NT2/D1 (cell line): Measurements from ENCODE around the gene ZC3H7B.
"Not testable (repeated sequence)": the region's sequence is repeated elsewhere in the genome, so short reads cannot be mapped to it uniquely, and the experiment has no call there.

Experiments used
- DNase-seq: peaks from one replicate; pipeline ENCODE4 v3.0.0-alpha.2; 2011; ENCODE audit warnings: low read depth, low spot score
- H3K27me3 ChIP-seq: 2 replicates; pipeline ENCODE4 v1.6.0; 2011; ENCODE audit warnings: mild to moderate bottlenecking; ENCODE audit not compliant: insufficient read length, insufficient read depth
- H3K36me3 ChIP-seq: 2 replicates; pipeline ENCODE4 v1.6.1; 2011; ENCODE audit warnings: mild to moderate bottlenecking, low read length, mixed read lengths; ENCODE audit not compliant: insufficient read depth, insufficient read length
- H3K4me1 ChIP-seq: 2 replicates; pipeline ENCODE4 v1.5.1; 2011; ENCODE audit not compliant: insufficient read depth, insufficient read length
- H3K4me3 ChIP-seq: 2 replicates; pipeline ENCODE4 v1.5.1; 2011; ENCODE audit warnings: low read depth; ENCODE audit not compliant: insufficient read length
- H3K9ac ChIP-seq: 2 replicates; pipeline ENCODE4 v1.6.0; 2011; ENCODE audit warnings: low read depth; ENCODE audit not compliant: insufficient read length
- H3K9me3 ChIP-seq: 2 replicates; pipeline ENCODE4 v1.5.1; 2011; ENCODE audit warnings: mild to moderate bottlenecking, low read length; ENCODE audit not compliant: insufficient read depth
- SUZ12 ChIP-seq: IDR thresholded peaks from 2 replicates; pipeline ENCODE4 v1.6.1; 2011; ENCODE audit not compliant: insufficient read length, insufficient read depth; ENCODE audit errors: extremely low read depth
- YY1 ChIP-seq: IDR thresholded peaks from 2 replicates; pipeline ENCODE4 v1.6.1; 2011; ENCODE audit not compliant: insufficient read length, insufficient read depth
- ZNF274 ChIP-seq: IDR thresholded peaks from 2 replicates; pipeline ENCODE4 v1.6.1; 2011; ENCODE audit warnings: mild to moderate bottlenecking, low read depth, low read length

The ZC3H7B gene, protein sequence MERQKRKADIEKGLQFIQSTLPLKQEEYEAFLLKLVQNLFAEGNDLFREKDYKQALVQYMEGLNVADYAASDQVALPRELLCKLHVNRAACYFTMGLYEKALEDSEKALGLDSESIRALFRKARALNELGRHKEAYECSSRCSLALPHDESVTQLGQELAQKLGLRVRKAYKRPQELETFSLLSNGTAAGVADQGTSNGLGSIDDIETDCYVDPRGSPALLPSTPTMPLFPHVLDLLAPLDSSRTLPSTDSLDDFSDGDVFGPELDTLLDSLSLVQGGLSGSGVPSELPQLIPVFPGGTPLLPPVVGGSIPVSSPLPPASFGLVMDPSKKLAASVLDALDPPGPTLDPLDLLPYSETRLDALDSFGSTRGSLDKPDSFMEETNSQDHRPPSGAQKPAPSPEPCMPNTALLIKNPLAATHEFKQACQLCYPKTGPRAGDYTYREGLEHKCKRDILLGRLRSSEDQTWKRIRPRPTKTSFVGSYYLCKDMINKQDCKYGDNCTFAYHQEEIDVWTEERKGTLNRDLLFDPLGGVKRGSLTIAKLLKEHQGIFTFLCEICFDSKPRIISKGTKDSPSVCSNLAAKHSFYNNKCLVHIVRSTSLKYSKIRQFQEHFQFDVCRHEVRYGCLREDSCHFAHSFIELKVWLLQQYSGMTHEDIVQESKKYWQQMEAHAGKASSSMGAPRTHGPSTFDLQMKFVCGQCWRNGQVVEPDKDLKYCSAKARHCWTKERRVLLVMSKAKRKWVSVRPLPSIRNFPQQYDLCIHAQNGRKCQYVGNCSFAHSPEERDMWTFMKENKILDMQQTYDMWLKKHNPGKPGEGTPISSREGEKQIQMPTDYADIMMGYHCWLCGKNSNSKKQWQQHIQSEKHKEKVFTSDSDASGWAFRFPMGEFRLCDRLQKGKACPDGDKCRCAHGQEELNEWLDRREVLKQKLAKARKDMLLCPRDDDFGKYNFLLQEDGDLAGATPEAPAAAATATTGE

DNA sequence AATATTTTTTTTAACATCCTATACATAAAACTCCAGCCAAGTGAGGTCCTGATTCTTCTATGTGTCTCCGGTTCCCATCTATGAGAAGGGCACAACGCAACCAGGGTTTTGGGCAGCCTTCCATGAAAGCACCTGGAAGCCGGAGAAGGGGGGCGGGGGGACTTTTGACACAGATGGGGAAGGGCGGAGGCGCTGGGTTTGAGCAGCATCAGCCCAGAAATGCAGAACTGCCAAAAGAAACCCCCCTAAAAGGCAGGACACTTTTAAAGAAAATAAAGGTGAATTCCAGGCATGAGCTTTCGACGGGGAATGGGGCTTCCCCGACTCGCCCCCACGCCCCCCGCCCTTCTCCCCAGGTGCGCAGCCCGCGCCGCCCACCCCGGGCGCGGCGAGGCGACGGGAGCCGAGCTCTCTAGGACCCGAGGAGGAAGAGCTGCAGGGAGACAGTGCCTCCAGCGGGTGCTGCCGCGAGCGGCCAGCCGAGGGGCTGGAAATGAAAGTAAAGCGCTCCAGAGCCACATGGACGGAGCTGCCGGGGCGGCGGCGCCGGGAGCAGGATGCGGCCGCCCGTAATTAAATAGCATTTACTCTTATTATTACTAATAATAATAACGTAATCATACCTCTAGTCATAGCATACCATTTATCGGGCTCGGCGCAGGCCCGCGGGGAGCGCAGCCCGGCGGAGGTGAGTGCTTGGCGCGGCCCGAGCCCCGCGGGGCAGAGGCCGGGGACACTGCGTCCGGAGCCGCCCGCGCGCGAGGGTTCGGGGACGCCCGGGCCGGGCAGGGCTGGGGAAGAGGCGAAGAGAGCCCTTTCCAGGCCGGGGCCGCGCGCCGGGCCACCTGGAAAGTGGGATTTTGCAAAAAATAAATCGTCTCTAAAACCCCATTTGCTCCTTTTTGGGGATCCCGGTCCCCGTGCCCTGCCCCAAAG is at the start of gene ZC3H7B:
ZC3H7B (plus strand) TSS at position 441 of the 936 bp plus-strand sequence. CDS start 19,136 bp downstream, outside the sequence.
- H3K27me3 ChIP-seq, result no peaks in the 10 kb centered on the region
- peaks cover 2% of the 10 kb centered on the region for H3K4me1 ChIP-seq
- H3K4me3 ChIP-seq, result peak within 1 kb of the TSS; percentile 59
- TF ChIP-seq YY1 (no peak), SUZ12 (no peak), ZNF274 (no peak)
- H3K9ac ChIP-seq, result peak within 1 kb of the TSS; percentile 85
- H3K9me3 ChIP-seq, result no peaks in the 10 kb centered on the region
- DNase-seq, result peak; percentile 57
- peaks cover 6% of the 10 kb centered on the region for H3K36me3 ChIP-seq

DNA sequence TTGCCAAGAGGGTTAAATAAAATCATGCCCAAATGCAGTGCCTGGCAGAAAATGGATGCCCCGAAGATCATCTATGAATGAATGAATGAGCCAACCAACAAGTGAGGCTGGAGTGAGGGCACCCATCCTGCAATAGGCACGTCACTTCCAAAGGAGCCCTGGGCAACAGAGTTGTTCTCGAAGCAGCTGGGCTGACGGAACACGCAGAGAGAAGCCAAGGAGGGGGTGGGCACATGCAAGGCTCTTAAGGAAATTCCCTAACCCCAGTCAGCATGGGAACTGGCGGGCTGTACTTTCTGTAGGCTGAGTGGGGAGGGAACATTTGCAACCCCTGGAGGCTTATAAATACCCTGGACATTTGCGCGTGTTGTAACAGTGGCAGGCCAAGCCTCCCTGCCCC is 49.0 kb upstream of the ZC3H7B start:
- no peak for TF ChIP-seq ZNF274
- TF ChIP-seq YY1, result no peak
- no peak for TF ChIP-seq SUZ12
- H3K27me3 ChIP-seq, result no peaks in the 10 kb centered on the region
- peaks cover 91% of the 10 kb centered on the region for H3K36me3 ChIP-seq
- H3K9ac ChIP-seq, result no peak overlapping the region
- H3K9me3 ChIP-seq, result no peaks in the 10 kb centered on the region
- H3K4me1 ChIP-seq, result peaks cover 10% of the 10 kb centered on the region
- no peak for DNase-seq
- H3K4me3 ChIP-seq, result no peak overlapping the region

DNA sequence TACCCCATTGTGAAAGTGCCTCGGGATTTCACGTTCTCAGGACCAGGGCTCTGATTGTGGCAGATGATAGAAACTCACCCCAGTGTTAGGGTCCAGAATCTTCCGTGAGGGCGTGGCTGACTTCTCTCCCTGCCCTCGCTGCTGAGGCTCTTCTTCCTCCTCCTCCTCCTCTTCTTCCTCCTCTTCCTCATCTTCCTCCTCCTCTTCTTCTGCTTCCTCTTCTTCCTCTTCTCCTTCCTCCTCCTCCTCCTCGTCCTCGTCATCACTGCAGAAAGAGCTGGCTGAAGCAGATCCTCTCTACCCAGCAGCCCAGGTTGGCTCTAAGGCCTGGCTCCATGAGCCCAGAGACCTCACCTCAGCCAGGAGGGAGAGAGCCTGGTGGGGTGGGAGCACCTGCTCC is 47.1 kb upstream of the ZC3H7B start:
- no peaks in the 10 kb centered on the region for H3K9me3 ChIP-seq

DNA sequence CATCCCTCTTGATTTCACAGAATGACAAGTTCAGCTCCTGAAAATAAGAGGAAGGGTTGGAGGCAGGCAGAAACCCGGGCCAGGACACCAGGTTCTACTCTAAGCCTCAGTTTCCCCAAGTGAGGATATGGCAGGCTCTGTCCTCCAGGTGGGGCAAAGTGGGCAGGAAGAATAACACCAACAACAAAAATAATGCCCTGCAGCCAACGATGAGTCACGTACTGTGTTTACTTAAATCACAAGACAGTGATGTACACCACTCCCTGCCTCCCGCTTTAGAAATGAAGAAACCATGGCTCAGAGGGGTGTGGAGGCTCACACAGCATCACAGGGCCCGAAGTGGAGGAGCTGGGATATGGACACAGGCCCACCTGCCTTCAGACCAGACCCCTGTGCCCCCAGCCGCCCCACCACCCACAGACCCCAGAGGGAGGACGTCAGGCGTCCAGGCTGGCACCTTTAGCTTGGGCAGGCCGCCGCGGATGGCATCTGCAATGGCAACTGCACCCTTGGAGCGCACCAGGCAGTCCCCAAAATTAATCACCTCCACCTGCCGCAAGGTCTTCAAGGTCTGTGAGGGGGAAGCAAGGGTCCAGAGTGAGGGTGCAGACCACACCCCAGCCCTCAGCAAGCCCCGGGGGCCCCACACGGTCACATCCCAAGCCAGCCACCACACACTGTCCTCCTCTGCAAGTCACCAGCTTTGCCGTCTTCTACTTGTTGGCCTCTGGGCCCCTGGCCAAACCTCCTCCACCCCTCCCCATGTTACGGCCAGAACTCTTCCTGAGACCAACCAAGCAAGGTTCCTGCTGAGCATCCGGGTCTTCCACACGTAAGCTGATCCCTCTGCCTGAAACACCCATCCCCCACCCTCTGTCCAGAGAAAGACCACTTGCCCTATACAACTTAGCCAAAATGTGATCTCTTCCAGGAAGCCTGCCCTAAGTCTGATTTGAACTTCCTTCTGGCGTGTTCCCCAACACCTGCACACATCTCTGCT is 44.8 kb upstream of the ZC3H7B start:
- TF ChIP-seq SUZ12 (no peak), ZNF274 (no peak), YY1 (no peak)
- Histone ChIP-seq H3K9me3 (no peaks in the 10 kb centered on the region), H3K4me1 (peaks cover 10% of the 10 kb centered on the region), H3K4me3 (no peak overlapping the region), H3K9ac (no peak overlapping the region), H3K36me3 (peaks cover 88% of the 10 kb centered on the region), H3K27me3 (no peaks in the 10 kb centered on the region)
- DNase-seq, result no peak

More for the DNA sequence above, 47.1 kb upstream of the ZC3H7B start:
- H3K36me3 ChIP-seq, result peaks cover 90% of the 10 kb centered on the region
- H3K9ac ChIP-seq, result no peak overlapping the region
- no peak for DNase-seq
- no peaks in the 10 kb centered on the region for H3K27me3 ChIP-seq
- no peak overlapping the region for H3K4me3 ChIP-seq
- TF ChIP-seq ZNF274 (no peak), YY1 (no peak), SUZ12 (no peak)
- H3K4me1 ChIP-seq, result peaks cover 10% of the 10 kb centered on the region

DNA sequence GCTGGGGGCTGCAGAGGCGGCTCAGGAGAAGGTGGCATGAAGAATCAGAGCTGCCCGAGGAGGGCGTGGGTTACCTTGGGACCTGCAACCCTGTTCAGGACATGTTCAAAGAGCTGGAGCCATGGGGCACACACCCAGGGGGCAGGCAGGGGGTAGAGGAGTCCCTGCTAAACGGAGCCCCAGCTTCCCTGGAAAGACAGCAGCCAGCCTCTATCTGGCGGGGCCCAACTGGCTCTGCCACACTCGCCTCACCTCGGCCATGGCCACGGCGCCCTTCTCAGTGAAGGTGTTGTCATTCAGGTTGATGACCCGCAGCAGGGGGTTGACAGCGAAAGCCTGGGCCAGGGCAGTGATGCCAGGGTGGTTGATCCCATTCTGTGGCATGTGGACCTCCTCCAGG is 43.6 kb upstream of the ZC3H7B start:
- Histone ChIP-seq H3K4me3 (no peak overlapping the region), H3K27me3 (no peaks in the 10 kb centered on the region), H3K9me3 (no peaks in the 10 kb centered on the region), H3K36me3 (peaks cover 90% of the 10 kb centered on the region), H3K4me1 (peaks cover 10% of the 10 kb centered on the region), H3K9ac (no peak overlapping the region)
- no peak for DNase-seq
- TF ChIP-seq ZNF274, result no peak
- TF ChIP-seq SUZ12, result no peak
- TF ChIP-seq YY1, result no peak

DNA sequence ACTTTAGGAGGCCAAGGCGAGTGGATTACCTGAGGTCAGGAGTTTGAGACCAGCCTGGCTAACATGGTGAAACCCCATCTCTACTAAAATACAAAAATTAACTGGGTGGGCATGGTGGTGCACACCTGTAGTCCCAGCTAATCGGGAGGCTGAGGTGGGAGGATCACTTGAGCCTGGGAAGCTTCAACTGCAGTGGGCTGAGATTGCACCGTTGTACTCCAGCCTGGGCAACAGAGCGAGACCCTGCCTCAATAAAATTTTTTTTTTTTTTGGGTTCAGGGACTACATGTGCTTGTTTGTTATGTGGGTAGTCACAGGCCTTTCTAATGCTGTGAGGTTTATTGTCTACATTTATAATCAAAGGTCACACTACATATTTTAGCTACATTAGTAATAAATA is 41.6 kb upstream of the ZC3H7B start:
- not testable (repeated sequence) for H3K4me3 ChIP-seq, H3K9me3 ChIP-seq, H3K9ac ChIP-seq, H3K27me3 ChIP-seq, DNase-seq
- H3K36me3 ChIP-seq, result peaks cover 93% of the 10 kb centered on the region
- H3K4me1 ChIP-seq, result peaks cover 10% of the 10 kb centered on the region
